Spleen (tissue), 7 donors: Measurements from ENCODE around the gene CD47.

Source experiments
- POLR2A ChIP-seq, 3 donors: fragments of 450-650 bp; IDR thresholded peaks; one replicate each; pipeline ENCODE4 v1.5.1; 2017; ENCODE audit warnings: antibody characterized with exemption in 3 of 3, mild to moderate bottlenecking in 1 of 3
- POLR2AphosphoS5 ChIP-seq, 3 donors: sonication (generic); formaldehyde crosslinking; IDR thresholded peaks; one replicate each; pipeline ENCODE4 v1.5.1; 2017; ENCODE audit warnings: antibody characterized with exemption in 3 of 3
- TF ChIP-seq, protein P1 (sequence below), 11 experiments: fragments of 200-600 bp in 7 of 11; fragments of 450-650 bp in 4 of 11; sonication (generic) in 4 of 11; IDR thresholded peaks in 8 of 11; conservative IDR thresholded peaks in 3 of 11; 1 replicate in 7 of 11; 2 replicates in 4 of 11; pipeline versions ENCODE4 v1.4.0 to v1.8.0; 2016 to 2021; ENCODE audit warnings: antibody characterized with exemption in 11 of 11, inconsistent platforms in 4 of 11, mild to moderate bottlenecking in 1 of 11
- donor health status: DM: no; HTN: no; CAD: no; lungs with moderate emphysema.
- donor health status: DM: no; HTN: no; CAD: no.
- donor health status: DM: no; HTN: no; CAD: no.

DNA sequence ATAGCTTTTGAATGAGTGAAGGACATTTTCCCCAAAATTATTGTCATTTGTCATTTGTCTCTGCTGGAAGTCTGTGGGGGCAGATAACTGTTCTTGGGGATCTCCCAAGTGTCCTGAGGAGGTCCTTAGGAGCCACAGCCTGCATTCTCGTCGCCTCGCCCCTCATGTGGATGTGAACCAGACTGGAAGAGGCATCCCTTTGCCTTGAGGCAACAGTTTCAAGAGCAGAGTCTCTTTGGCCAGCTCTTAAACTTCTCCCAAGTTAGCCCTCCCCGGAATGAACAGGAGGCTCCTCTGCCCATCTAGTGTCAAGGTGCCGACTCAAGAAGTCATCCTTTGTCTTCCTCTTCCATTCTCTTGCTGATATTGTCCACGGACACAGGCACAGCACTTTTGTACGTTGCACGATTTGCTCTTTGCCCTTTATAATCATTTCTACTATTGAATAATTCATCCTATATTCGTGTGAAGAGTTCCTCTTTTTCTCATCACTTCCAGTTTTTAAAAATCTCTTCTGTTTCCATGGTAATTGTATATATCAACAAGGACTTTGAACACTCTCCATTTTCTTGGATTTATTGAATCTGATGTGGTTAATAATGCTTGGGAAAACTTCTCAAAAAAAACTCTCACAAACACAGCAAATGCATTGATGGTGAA lies 40.8 kb upstream of the CD47 start:
- TF ChIP-seq, protein P1, sequence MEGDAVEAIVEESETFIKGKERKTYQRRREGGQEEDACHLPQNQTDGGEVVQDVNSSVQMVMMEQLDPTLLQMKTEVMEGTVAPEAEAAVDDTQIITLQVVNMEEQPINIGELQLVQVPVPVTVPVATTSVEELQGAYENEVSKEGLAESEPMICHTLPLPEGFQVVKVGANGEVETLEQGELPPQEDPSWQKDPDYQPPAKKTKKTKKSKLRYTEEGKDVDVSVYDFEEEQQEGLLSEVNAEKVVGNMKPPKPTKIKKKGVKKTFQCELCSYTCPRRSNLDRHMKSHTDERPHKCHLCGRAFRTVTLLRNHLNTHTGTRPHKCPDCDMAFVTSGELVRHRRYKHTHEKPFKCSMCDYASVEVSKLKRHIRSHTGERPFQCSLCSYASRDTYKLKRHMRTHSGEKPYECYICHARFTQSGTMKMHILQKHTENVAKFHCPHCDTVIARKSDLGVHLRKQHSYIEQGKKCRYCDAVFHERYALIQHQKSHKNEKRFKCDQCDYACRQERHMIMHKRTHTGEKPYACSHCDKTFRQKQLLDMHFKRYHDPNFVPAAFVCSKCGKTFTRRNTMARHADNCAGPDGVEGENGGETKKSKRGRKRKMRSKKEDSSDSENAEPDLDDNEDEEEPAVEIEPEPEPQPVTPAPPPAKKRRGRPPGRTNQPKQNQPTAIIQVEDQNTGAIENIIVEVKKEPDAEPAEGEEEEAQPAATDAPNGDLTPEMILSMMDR (IDR thresholded peaks at IDR 0.05 in 8 of 11, conservative IDR thresholded peaks at IDR 0.05 in 3 of 11): no peak
- no peak for TF ChIP-seq POLR2A (IDR thresholded peaks at IDR 0.05)
- no peak for TF ChIP-seq POLR2AphosphoS5 (IDR thresholded peaks at IDR 0.05)
